ENCODE measurements around the gene CD180.
"Not testable (repeated sequence)": the region's sequence is repeated elsewhere in the genome, so short reads cannot be mapped to it uniquely, and the experiment has no call there.

CD180 gene

DNA sequence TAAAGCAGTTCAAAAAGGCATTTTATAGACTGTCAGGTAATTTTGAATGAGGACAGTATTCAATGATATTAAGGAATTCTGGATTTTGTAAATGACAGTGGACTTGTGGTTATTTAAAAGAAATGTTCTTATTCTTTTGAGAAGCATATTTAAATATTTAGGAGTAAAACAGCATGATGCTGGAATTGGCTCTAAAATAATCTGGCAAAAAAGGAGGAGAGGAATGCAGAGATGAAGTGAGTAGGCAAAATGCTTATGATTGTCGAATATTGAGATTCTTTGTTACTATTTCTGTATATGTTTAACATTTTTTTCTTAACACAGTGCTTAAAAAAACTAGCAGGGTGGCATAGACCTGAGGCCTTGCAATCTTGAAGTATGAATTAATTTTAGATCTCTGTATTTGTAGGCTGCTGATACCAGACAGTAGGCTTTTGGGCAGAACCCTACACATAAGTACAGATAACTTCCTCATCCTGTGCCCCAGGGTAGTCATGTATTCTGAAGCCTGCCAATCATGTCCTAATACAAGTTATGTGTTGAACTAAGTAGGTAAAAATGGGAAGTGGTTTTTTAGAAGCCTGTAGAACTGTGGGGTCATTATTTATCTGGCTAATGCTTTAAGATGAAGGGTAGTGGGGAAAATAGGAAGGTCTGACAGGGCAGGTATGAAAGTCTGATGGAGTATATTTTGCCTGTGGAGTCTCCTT lies 9.4 kb downstream of the CD180 start:
- DNase-seq, result no peak

DNA sequence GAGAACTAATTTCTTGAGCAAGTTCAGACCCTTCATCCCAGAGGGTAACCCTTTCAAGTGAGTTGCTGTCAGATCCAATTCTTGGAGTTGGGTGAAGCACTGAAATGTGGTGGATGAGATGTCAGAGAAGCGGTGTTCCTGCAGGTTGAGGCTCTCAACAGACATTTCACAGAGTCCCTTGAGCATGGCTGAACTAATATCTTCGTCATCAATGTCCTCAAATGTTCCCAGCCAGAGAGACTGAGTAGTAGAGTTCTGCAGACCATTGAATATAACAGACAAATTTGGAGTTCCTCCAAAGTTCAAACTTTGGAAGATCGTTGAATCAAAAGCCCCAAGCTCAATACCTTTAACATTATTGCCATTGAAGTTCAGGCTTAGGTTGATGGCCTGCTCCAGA lies 12.7 kb downstream of the CD180 start:
- DNase-seq, result no peak

DNA sequence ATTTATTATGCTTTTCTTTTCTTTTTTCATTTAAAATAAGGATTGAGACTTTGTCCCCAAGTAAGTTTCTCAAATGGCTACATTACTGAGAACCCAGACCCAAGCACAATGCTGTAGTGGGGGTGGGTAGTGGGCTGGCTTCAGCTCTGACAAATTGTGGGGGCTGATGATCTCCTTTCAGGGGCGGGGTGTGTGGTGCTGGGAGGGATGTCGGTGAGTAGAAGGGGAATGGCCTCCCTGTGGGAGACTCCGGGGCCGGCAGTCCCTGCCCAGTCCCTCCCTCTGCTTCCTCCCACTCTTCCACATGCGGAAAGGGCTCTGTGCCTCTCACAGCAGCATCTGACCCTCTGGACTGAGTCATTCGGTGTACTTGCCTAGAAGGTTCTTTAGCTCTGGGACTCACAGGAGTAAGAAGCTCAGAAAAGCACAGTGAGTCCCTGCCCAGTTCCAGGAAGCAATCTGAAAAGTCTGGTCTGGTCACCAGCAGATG lies 14.3 kb downstream of the CD180 start:
- no peak for DNase-seq

GRCh38 chr5:67181648-67182221 lies 14.9 kb downstream of the CD180 start:
- DNase-seq, result no peak

GRCh38 chr5:67179697-67180361 lies 16.8 kb downstream of the CD180 start:
- DNase-seq, result no peak

DNA sequence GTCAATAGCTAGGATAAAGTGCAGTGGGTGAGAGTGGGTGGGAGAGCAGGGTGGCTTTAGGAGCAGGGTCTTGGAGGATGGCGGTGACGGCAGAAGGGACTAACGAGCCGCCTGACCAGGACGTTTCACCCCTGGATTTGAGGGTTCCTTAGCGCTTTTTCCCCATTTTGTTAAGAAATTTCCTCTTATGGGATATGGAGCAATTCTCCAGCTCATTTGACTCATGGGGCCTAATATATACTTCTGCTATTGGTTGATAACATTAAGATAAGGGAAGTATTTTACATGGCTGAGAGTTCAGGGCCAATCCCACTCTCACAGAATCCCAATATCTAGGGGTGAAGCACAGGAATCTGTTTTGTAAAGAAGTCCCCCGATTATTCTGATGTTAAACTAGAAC lies 17.6 kb downstream of the CD180 start:
- DNase-seq, result no peak

- no peak for DNase-seq
These were observed 18.5 kb downstream of the CD180 start for GRCh38 chr5:67178085-67178484.

DNA sequence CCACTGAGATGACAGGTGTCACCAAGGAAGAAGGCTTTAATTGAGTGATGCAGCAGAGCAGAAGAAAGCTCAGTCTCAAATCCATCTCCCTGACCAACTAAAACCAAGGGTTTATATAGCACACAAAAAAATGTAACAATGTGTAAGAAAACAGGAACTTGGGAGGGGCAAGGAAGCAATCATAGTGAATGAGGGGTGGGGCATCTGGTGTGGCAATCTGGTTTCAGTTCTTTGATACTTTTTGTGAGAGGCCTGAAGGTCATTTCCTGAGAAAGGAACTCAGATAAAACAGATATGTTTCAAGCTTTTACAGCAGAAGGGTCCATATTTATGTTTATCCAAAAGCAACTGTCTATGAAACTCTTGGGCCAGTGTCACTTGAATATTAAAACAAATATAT lies 19.7 kb downstream of the CD180 start:
- DNase-seq, result no peak

- no peak for DNase-seq
These were observed 22.6 kb downstream of the CD180 start for GRCh38 chr5:67173959-67174358.

GRCh38 chr5:67173351-67173750 lies 23.2 kb downstream of the CD180 start:
- DNase-seq, result not testable (repeated sequence)

DNA sequence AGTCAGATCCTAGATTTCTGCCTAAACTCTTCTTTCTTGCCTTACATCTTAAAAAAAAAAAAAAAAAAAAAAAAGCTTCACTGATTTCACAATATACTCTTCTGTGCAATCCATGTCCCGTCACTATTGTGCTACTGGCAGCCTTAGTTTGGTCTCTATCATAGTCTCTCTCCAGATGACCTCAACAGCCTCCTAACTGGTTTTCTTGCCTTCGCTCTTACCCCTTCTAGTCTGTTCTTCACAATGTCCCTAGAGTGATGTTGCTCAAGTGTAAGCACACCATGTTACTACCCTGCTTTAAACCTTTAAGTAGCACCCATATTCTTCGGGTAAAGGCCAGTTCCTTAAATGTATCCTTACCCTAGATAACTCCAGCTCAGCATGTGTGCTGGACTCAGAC lies 25.8 kb downstream of the CD180 start:
- DNase-seq, result no peak

- DNase-seq, result no peak
These were observed 28.5 kb downstream of the CD180 start for GRCh38 chr5:67168069-67168468.

DNA sequence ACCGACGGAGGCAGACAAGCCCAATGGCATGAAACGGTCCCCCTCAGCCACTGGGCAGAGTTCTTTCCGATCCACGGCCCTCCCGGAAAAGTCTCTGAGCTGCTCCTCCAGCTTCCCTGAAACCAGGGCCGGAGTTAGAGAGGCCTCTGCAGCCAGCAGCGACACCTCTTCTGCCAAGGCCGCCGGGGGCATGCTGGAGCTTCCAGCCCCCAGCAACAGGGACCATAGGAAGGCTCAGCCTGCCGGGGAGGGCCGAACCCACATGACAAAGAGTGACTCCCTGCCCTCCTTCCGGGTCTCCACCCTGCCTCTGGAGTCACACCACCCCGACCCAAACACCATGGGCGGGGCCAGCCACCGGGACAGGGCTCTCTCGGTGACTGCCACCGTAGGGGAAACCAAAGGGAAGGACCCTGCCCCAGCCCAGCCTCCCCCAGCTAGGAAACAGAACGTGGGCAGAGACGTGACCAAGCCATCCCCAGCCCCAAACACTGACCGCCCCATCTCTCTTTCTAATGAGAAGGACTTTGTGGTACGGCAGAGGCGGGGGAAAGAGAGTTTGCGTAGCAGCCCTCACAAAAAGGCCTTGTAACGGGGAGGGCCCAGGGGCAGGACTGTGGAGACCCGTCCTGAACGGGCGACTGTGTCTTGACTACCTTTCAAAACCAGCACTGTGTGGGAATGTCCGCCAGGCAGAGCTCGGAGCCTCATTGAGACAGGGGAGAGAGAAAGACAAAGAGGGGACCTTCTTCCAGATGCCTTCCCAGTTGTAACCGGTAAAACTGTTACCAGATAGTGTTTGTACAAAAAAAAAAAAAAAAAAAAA lies 29.9 kb downstream of the CD180 start:
- DNase-seq, result no peak

DNA sequence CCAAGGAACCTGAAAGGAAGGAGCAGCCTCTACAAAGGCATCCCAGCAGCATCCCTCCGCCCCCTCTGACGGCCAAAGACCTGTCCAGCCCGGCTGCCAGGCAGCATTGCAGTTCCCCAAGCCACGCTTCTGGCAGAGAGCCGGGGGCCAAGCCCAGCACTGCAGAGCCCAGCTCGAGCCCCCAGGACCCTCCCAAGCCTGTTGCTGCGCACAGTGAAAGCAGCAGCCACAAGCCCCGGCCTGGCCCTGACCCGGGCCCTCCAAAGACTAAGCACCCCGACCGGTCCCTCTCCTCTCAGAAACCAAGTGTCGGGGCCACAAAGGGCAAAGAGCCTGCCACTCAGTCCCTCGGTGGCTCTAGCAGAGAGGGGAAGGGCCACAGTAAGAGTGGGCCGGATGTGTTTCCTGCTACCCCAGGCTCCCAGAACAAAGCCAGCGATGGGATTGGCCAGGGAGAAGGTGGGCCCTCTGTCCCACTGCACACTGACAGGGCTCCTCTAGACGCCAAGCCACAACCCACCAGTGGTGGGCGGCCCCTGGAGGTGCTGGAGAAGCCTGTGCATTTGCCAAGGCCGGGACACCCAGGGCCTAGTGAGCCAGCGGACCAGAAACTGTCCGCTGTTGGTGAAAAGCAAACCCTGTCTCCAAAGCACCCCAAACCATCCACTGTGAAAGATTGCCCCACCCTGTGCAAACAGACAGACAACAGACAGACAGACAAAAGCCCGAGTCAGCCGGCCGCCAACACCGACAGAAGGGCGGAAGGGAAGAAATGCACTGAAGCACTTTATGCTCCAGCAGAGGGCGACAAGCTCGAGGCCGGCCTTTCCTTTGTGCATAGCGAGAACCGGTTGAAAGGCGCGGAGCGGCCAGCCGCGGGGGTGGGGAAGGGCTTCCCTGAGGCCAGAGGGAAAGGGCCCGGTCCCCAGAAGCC lies 30.8 kb downstream of the CD180 start:
- no peak for DNase-seq

- DNase-seq, result no peak
These were observed 31.6 kb downstream of the CD180 start for GRCh38 chr5:67164856-67165525.

DNA sequence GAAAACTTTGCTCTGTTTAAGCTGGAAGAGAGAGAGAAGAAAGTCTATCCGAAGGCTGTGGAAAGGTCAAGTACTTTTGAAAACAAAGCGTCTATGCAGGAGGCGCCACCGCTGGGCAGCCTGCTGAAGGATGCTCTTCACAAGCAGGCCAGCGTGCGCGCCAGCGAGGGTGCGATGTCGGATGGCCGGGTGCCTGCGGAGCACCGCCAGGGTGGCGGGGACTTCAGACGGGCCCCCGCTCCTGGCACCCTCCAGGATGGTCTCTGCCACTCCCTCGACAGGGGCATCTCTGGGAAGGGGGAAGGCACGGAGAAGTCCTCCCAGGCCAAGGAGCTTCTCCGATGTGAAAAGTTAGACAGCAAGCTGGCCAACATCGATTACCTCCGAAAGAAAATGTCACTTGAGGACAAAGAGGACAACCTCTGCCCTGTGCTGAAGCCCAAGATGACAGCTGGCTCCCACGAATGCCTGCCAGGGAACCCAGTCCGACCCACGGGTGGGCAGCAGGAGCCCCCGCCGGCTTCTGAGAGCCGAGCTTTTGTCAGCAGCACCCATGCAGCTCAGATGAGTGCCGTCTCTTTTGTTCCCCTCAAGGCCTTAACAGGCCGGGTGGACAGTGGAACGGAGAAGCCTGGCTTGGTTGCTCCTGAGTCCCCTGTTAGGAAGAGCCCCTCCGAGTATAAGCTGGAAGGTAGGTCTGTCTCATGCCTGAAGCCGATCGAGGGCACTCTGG lies 32.6 kb downstream of the CD180 start:
- no peak for DNase-seq

- DNase-seq, result no peak
These were observed 33.3 kb downstream of the CD180 start for GRCh38 chr5:67163231-67163756.

DNA sequence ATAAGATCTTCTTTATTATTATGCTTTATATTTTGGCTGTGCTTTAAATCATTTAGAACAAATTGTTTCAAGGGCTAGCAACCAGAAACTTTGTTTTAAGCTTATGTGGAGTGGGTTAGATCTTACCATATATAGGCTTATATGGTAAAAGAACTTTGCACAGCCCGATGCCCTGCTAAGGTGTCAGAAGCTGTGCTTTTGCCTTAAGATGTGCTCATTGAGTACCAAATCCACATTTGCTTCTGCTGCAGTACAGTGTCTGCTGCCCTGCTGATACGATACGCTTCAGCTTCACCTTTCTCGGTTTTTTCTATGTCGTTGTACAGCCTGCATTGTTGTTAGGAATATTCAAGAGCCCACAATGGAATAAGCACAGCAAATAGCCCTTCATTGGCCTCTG lies 34.8 kb downstream of the CD180 start:
- DNase-seq, result no peak

DNA sequence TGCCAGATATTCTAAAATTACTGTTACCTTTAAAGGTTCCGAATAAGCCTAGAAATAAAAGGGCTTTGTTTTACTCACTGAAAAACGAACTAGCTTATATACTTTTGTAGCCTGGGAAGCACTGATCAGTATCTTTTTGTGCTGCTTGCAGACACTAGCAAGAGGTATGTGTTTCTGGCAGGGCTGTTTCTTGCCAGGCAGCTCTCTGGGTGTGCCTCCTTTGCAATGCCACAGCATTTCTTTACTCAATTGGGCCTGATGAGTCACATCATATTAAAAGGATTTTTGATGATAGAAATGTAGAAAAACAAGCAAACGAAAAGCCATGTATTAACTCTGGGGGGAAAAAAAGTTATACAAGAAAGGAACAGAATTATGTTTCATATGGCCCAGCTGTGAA lies 35.6 kb downstream of the CD180 start:
- DNase-seq, result no peak

GRCh38 chr5:67160272-67160671 lies 36.3 kb downstream of the CD180 start:
- no peak for DNase-seq
